SKM-1 treated with dmso at 0.1 percent for 144 hours (cell line): ENCODE results near the gene ZNF711.
"Not testable (repeated sequence)": the region's sequence is repeated elsewhere in the genome, so short reads cannot be mapped to it uniquely, and the experiment has no call there.

ENCODE experiments used
- DNase-seq: peaks from one replicate; lab custom pipeline; 2025; ENCODE audit not compliant: unreplicated experiment; lab: John Stamatoyannopoulos, UW

The ZNF711 gene

GRCh38 chrX:85243761-85244449 lies at the start of gene ZNF711, which contains the start of gene SATL1:
ZNF711 (plus strand) TSS chrX:85243991; CDS start chrX:85247573, 3,582 bp downstream.
SATL1 (minus strand) TSS chrX:85243779; CDS start chrX:85108968, 134,811 bp downstream.
- peak; percentile 16 for DNase-seq

GRCh38 chrX:85196319-85196718 lies 47.5 kb upstream of the ZNF711 start:
- no peak for DNase-seq

- DNase-seq, result no peak
Measured at GRCh38 chrX:85203461-85203970, 40.3 kb upstream of the ZNF711 start.

- no peak for DNase-seq
Measured at GRCh38 chrX:85213792-85214530, 29.8 kb upstream of the ZNF711 start.

- DNase-seq, result no peak
Measured at GRCh38 chrX:85215946-85216345, 27.8 kb upstream of the ZNF711 start.

- DNase-seq, result no peak
Measured at GRCh38 chrX:85221361-85221760, 22.4 kb upstream of the ZNF711 start.

- no peak for DNase-seq
Measured at GRCh38 chrX:85223359-85223758, 20.4 kb upstream of the ZNF711 start.

GRCh38 chrX:85243155-85243554 lies 636 bp upstream of the ZNF711 start:
- DNase-seq, result no peak

- DNase-seq, result no peak
Measured at GRCh38 chrX:85244450-85245211, 840 bp downstream of the ZNF711 start.

GRCh38 chrX:85285286-85285685 lies 41.5 kb downstream of the ZNF711 start:
- DNase-seq, result not testable (repeated sequence)

- DNase-seq, result no peak
Measured at GRCh38 chrX:85288992-85289723, 45.4 kb downstream of the ZNF711 start.

- DNase-seq, result no peak
Measured at GRCh38 chrX:85303544-85303943, 59.8 kb downstream of the ZNF711 start.

GRCh38 chrX:85309717-85310116 lies 65.9 kb downstream of the ZNF711 start:
- DNase-seq, result no peak

- DNase-seq, result not testable (repeated sequence)
Measured at GRCh38 chrX:85311348-85311747, 67.6 kb downstream of the ZNF711 start.
